Measurements from ENCODE around the gene TMEM17. TPM values are rescaled to one million over a fixed set of nuclear protein-coding genes. Genes with fewer than 3 reads are reported as not detected.

Gene TMEM17
- total and polyA plus RNA-seq, 5 donors: 1.5 to 2.9 (median 1.8) TPM

DNA sequence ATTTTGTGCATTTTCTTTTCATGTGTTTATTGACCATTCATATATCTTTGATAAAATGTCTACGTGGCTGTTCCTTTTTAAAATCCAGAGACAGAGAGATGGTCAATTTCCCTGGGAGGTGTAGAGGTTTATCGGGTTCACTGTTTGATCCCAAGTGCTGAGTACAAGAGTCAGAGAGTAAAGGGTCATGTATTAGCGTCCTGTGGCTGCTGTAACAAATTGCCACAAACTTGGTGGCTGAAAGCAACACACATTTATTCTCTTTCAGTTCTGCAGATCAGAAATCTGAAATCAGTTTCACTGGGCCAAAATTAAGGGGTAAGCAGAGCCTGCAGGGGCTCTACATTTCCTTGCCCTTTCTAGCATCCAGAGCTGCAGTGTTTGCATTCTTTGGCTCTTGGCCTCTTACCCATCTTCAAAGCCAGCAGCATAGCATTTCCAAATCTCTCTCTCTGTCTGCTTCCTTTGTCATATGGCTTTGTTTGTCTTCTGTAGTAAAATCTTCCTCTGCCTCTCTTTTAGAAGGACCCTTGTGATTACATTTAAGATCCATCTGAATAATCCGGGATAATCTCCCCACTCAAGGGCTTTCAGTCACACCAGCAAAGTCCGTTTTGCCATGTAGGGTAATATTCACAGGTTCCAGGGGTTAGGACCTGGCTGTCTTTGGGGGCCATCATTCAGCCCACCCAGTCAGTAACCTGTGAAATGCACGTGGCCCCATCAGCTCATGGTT is 49.9 kb downstream of the TMEM17 start:
- no peak overlapping the region for H3K4me3 ChIP-seq (ENCODE audit: low read length)
- 91% methylated on average over 6 of the region's 6 CpGs for WGBS
- DNase-seq: no peak

DNA sequence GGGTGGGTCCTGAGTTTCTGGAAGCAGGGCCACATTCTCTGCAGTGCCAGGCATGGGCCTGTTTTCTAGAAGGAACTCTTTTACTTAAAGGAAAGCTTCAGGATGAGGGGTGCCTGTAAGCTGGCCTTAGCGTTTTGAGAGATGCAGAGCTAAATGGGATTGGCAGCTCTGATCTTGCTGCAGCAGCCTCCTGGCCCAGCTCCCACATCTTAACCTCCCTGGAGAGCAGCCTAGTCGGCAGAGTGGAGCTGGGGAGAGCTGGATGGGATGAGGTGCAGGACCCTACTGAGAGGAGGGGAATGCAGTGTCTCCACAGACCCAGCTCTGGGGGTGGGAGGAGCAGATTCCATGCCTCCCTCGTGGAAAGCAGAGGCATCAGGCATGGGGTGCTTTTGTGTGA is 52.0 kb downstream of the TMEM17 start:
- DNase-seq (no peak), ATAC-seq (no peak)
- no peaks in the 10 kb centered on the region for H3K27me3 ChIP-seq (ENCODE audit: control insufficient read depth, insufficient read depth)
- no peaks in the 10 kb centered on the region for H3K9me3 ChIP-seq (ENCODE audit: control insufficient read depth, low read length)
- no peaks in the 10 kb centered on the region for H3K4me1 ChIP-seq (ENCODE audit: control insufficient read depth, insufficient read depth, low read length)
- H3K4me3 ChIP-seq (ENCODE audit: low read length): no peak overlapping the region
- H3K27ac ChIP-seq (ENCODE audit: low read length): no peak overlapping the region
- WGBS: 44% methylated on average over 3 of the region's 3 CpGs
- intact Hi-C loops (cut with DNase I): no loop called here

More for the DNA sequence above, 49.9 kb downstream of the TMEM17 start:
- Histone ChIP-seq H3K9me3 (ENCODE audit: control insufficient read depth, low read length) (no peaks in the 10 kb centered on the region), H3K27ac (ENCODE audit: low read length) (no peak overlapping the region), H3K4me1 (ENCODE audit: control insufficient read depth, insufficient read depth, low read length) (no peaks in the 10 kb centered on the region), H3K27me3 (ENCODE audit: control insufficient read depth, insufficient read depth) (no peaks in the 10 kb centered on the region)
- ATAC-seq: no peak
- intact Hi-C loops (cut with DNase I): loop anchor here (2.0 to 5.0 kb wide), 2 partner anchors 319 to 321 kb away; no protein-coding TSS in a partner anchor

DNA sequence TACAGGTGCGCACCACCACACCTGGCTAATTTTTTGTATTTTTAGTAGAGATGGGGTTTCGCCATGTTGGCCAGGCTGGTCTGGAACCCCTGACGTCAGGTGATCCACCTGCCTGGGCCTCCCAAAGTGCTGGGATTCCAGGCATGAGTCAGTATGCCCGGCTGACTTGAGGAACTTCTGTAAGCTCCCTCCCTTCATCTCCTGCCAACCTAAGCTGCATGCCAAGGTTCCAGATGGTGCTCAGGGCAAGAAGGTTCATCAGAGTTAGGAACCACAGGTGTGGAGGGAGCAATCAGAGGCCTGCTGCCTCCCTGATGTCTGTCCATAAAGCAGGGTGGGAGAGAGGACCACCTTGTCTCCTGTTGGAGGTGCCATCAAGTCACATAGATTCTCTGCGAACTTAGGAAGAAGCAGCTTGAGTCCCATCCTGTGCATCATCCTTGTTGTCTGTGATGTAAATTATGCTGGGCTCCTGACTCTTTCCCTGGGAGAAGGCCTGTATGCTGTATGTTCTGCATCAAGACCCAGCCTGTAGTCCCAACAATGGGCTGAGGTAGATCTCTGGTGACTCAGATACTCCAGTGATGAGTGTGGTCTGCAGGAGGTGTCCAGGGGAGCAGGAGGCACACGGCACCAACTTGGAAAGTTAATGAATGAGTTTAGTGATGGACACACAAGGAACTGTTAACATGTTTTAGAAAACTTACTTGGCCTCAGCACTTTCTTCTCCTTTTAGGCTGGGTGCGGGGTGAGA is 53.1 kb downstream of the TMEM17 start:
- no peak for DNase-seq
- 90% methylated on average over 7 of the region's 7 CpGs for WGBS
- Histone ChIP-seq H3K4me3 (ENCODE audit: low read length) (no peak overlapping the region), H3K27me3 (ENCODE audit: control insufficient read depth, insufficient read depth) (no peaks in the 10 kb centered on the region), H3K27ac (ENCODE audit: low read length) (no peak overlapping the region), H3K9me3 (ENCODE audit: control insufficient read depth, low read length) (no peaks in the 10 kb centered on the region), H3K4me1 (ENCODE audit: control insufficient read depth, insufficient read depth, low read length) (no peaks in the 10 kb centered on the region)
- ATAC-seq: no peak
- intact Hi-C loops (cut with DNase I): no loop called here

DNA sequence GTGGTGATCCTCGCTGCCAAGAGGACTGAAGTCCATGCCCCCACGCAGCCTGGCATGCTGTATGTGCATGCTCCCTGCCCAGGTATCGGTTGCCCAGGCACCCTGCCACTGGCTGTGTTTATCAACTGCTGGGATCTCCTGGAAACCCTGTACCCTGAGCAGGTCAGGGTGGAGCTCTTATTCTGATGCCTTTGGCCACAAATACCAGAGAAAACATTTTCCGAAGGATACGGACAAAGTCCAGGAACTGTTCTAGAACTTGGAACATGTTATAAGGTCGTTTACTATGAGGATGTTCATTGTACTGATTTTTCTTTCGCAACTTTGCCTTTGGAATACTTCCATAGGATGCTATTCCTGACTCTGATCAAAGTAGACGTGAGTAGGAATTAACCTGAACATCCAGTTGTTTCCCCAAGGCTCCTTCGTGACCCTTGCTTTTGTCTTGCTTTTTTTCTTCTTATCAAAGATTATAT is 55.2 kb downstream of the TMEM17 start:
- WGBS: 83% methylated on average over 9 of the region's 9 CpGs
- Histone ChIP-seq H3K27me3 (ENCODE audit: control insufficient read depth, insufficient read depth) (no peaks in the 10 kb centered on the region), H3K4me1 (ENCODE audit: control insufficient read depth, insufficient read depth, low read length) (no peaks in the 10 kb centered on the region), H3K4me3 (ENCODE audit: low read length) (no peak overlapping the region), H3K27ac (ENCODE audit: low read length) (no peak overlapping the region), H3K9me3 (ENCODE audit: control insufficient read depth, low read length) (no peaks in the 10 kb centered on the region)
- peak in 1 of 2 donors; percentile 27 for ATAC-seq
- intact Hi-C loops (cut with DNase I): no loop called here
- DNase-seq: no peak

Other genes with a start within 250 kb of the TMEM17 start
- gene EHBP1, start 199.5 kb upstream of the TMEM17 start, total RNA-seq: 10 to 100 TPM; 32.5 to 37.5 (median 33.3) TPM
- 13.5 TPM for gene EHBP1, start 199.5 kb upstream of the TMEM17 start, polyA plus RNA-seq